ENCODE measurements around the gene TNNT2. TPM values are rescaled to one million over a fixed set of nuclear protein-coding genes. Genes with fewer than 3 reads are reported as not detected.

Gene TNNT2
- total and polyA plus RNA-seq, 2 of the 8 experiments (the other 6 are each of a cell fraction or from before 2014, with no cell fraction given) = 3.1 to 21.0 TPM

DNA sequence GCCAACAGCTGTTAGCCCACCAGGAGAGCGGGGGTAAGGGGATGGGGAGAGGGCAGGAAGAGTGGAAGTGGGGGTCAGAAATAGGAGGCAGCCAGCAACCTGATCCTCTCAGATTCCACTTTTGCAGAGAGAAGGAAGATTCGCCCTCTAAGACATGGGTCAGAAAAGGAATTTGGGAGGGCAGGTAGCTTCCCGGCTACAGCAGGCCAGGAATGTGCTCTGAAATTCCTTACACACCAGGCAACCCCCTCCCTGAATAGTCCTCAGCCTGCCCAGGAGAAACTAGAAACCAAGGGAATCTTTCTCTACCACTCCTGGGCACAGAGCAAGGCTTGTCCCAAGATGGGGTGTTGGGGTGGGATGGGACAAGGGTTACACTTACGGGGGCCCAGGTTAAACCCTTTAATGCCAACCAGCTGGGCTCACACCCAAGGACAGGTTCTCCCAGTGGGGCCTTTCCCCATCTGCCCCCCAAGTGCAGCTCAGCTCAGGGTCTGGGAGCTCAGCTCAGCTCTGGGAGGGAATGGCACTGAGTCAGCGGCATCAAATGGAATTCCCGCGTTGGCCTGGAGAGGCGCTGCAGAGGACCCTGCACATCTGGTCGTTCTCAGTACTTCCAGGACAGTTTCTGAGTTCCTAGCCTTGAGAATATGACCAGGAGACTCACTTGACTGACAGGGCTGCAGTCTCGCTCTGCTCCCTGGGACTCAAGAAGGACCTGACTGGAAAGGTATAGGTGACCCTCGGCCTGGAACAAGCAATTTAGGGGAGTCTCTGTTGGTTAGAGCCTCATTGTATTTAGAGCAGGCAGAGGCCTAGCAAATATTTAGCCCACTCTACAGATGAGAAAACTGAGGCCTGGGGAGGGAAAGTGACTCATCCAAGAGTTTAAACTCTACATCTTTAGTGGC is 761 bp downstream of the TNNT2 start (continued):
- TF ChIP-seq HDAC6 (IDR thresholded peaks at IDR 0.05; ENCODE audit: low read depth, low read length) = no peak
- no peak for TF ChIP-seq USF2 (IDR thresholded peaks at IDR 0.05; ENCODE audit: low read length)
- TF ChIP-seq YY1 (IDR thresholded peaks at IDR 0.05; ENCODE audit: low read depth, low read length) = peak; percentile 4; the same call in 1 of the 2 replicates
- TF ChIP-seq POLR2AphosphoS5 (IDR thresholded peaks at IDR 0.05; ENCODE audit: low read depth, low read length) = peak; percentile 49; the same call in 1 of the 2 replicates
- peak; percentile 95 for TF ChIP-seq SP1 (IDR thresholded peaks at IDR 0.05; ENCODE audit: low read depth, low read length)
- peak; percentile 7; the same call in 1 of the 2 replicates for TF ChIP-seq TBP (IDR thresholded peaks at IDR 0.05; ENCODE audit: low read depth, low read length)
- TF ChIP-seq, protein P1, sequence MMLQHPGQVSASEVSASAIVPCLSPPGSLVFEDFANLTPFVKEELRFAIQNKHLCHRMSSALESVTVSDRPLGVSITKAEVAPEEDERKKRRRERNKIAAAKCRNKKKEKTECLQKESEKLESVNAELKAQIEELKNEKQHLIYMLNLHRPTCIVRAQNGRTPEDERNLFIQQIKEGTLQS (IDR thresholded peaks at IDR 0.05; ENCODE audit: insufficient read depth, low read depth, low read length) = no peak
- TF ChIP-seq CTCF (IDR thresholded peaks at IDR 0.05; ENCODE audit: control extremely low read depth in 1 of 3, insufficient read depth in 1 of 3, low read depth in 1 of 3, low read length in 3 of 3) = peak; percentile 67 to 96 (median 94)
- peak; percentile 100 for TF ChIP-seq TEAD4 (IDR thresholded peaks at IDR 0.05; ENCODE audit: low read depth, low read length)
- TF ChIP-seq HDAC2 (IDR thresholded peaks at IDR 0.05; ENCODE audit: borderline replicate concordance in 1 of 2, low read depth in 2 of 2, low read length in 2 of 2) = peak in 1 of 2 experiments; percentile 95; a peak in 1 of 4 replicates
- no peak for TF ChIP-seq CTBP2 (IDR thresholded peaks at IDR 0.05; ENCODE audit: borderline replicate concordance, insufficient read depth, insufficient read length, low read length)
- peak; percentile 100 for TF ChIP-seq RBBP5 (IDR thresholded peaks at IDR 0.05; ENCODE audit: borderline replicate concordance, low read depth, low read length)
- TF ChIP-seq TCF12 (IDR thresholded peaks at IDR 0.05; ENCODE audit: low read depth, low read length) = peak; percentile 88; the same call in 1 of the 2 replicates
- TF ChIP-seq MAX (IDR thresholded peaks at IDR 0.05) = 0 out of 2 replicates have a peak, but pooled peaks have one; percentile 25
- TF ChIP-seq JUND (IDR thresholded peaks at IDR 0.05; ENCODE audit: low read length) = no peak
- TF ChIP-seq ATF2 (IDR thresholded peaks at IDR 0.05; ENCODE audit: low read length) = no peak; the same call in 1 of the 2 replicates

Measured in H1 (cell line).